HG03439 (cell line): ENCODE results near the gene IQCE.
"Not testable (repeated sequence)": the region's sequence is repeated elsewhere in the genome, so short reads cannot be mapped to it uniquely, and the experiment has no call there.

ENCODE experiments used
- ATAC-seq: cut with Tn5 transposase; IDR thresholded peaks from one replicate; pipeline ENCODE4 v1.9.1; 2021; ENCODE audit warnings: mild to moderate bottlenecking, moderate library complexity; ENCODE audit not compliant: unreplicated experiment

IQCE gene

GRCh38 chr7:2596464-2597272 is 37.9 kb downstream of the IQCE start:
- no peak for ATAC-seq

GRCh38 chr7:2597273-2597640 is 38.5 kb downstream of the IQCE start:
- ATAC-seq = no peak

- no peak for ATAC-seq
Observed at GRCh38 chr7:2598154-2598823, 39.5 kb downstream of the IQCE start.

- ATAC-seq = no peak
Observed at GRCh38 chr7:2601065-2601464, 42.3 kb downstream of the IQCE start.

- no peak for ATAC-seq
Observed at GRCh38 chr7:2601907-2602306, 43.1 kb downstream of the IQCE start.

- no peak for ATAC-seq
Observed at GRCh38 chr7:2602406-2603043, 43.7 kb downstream of the IQCE start.

- no peak for ATAC-seq
Observed at GRCh38 chr7:2603044-2603965, 44.5 kb downstream of the IQCE start.

- no peak for ATAC-seq
Observed at GRCh38 chr7:2604608-2605174, 45.9 kb downstream of the IQCE start.

GRCh38 chr7:2605608-2606538 is 47.1 kb downstream of the IQCE start:
- no peak for ATAC-seq

- no peak for ATAC-seq
Observed at GRCh38 chr7:2606539-2606936, 47.8 kb downstream of the IQCE start.

- ATAC-seq = no peak
Observed at GRCh38 chr7:2607122-2607922, 48.5 kb downstream of the IQCE start.

- ATAC-seq = no peak
Observed at GRCh38 chr7:2607923-2608904, 49.4 kb downstream of the IQCE start.

GRCh38 chr7:2608921-2609411 is 50.2 kb downstream of the IQCE start:
- ATAC-seq = no peak

GRCh38 chr7:2609646-2610045 is 50.9 kb downstream of the IQCE start:
- ATAC-seq = not testable (repeated sequence)

- no peak for ATAC-seq
Observed at GRCh38 chr7:2610466-2610865, 51.7 kb downstream of the IQCE start.

- no peak for ATAC-seq
Observed at GRCh38 chr7:2610898-2611297, 52.1 kb downstream of the IQCE start.

GRCh38 chr7:2611401-2611800 is 52.6 kb downstream of the IQCE start:
- no peak for ATAC-seq
